HepG2 (cell line): ENCODE measurements around the gene GPC6. TPM values are rescaled to one million over a fixed set of nuclear protein-coding genes. Genes with fewer than 3 reads are reported as not detected.

Source experiments
- CBX2 ChIP-seq, 2 experiments: fragments of 200-600 bp in 1 of 2; sonication (generic); formaldehyde crosslinking in 1 of 2; IDR thresholded peaks; 2 replicates each; pipeline versions ENCODE4 v1.7.0 to v1.8.1; 2018 to 2022; ENCODE audit warnings: low read depth in 2 of 2, low read length in 1 of 2, mild to moderate bottlenecking in 1 of 2, missing genetic modification reagents in 1 of 2
- GATAD2A ChIP-seq: IDR thresholded peaks from 2 replicates; pipeline ENCODE4 v1.6.1; 2016
- GZF1 ChIP-seq: sonication (generic); formaldehyde crosslinking; IDR thresholded peaks from 2 replicates; pipeline ENCODE4 v1.5.1; 2020; ENCODE audit warnings: mild to moderate bottlenecking, missing genetic modification reagents
- HNRNPH1 ChIP-seq: fragments of 200-400 bp; formaldehyde crosslinking; optimal IDR thresholded peaks from 2 replicates; pipeline ENCODE3; 2017; ENCODE audit warnings: mild to moderate bottlenecking, low read depth, low read length
- JUN ChIP-seq: sonication (generic); formaldehyde crosslinking; IDR thresholded peaks from 2 replicates; pipeline ENCODE4 v1.4.0; 2020; ENCODE audit warnings: mild to moderate bottlenecking, missing genetic modification reagents
- KMT2A ChIP-seq: sonication (generic); formaldehyde crosslinking; IDR thresholded peaks from 2 replicates; pipeline ENCODE4 v1.4.0; 2020; ENCODE audit warnings: missing genetic modification reagents
- MXD1 ChIP-seq: sonication (generic); formaldehyde crosslinking; IDR thresholded peaks from 2 replicates; pipeline ENCODE4 v1.4.0; 2020; ENCODE audit warnings: mild to moderate bottlenecking, missing genetic modification reagents
- NFAT5 ChIP-seq: sonication (generic); formaldehyde crosslinking; IDR thresholded peaks from 2 replicates; pipeline ENCODE4 v1.4.0; 2020; ENCODE audit warnings: missing genetic modification reagents
- PBX2 ChIP-seq: IDR thresholded peaks from 2 replicates; pipeline ENCODE4 v1.6.1; 2016; ENCODE audit warnings: control low read depth
- POLR2AphosphoS2 ChIP-seq: IDR thresholded peaks from 2 replicates; pipeline ENCODE4 v1.6.1; 2011; ENCODE audit warnings: low read depth, low read length, improper control_type of control experiment
- SAP130 ChIP-seq: IDR thresholded peaks from 2 replicates; pipeline ENCODE4 v1.6.1; 2016; ENCODE audit warnings: low read depth
- SKIL ChIP-seq: sonication (generic); formaldehyde crosslinking; IDR thresholded peaks from 2 replicates; pipeline ENCODE4 v1.8.0; 2022; ENCODE audit warnings: missing genetic modification reagents, mild to moderate bottlenecking, moderate library complexity, borderline replicate concordance
- SOX6 ChIP-seq, 2 experiments: fragments of 450-650 bp in 1 of 2; sonication (generic) in 1 of 2; formaldehyde crosslinking in 1 of 2; IDR thresholded peaks; 2 replicates each; pipeline versions ENCODE4 v1.4.0 to v1.6.1; 2017 to 2020; ENCODE audit warnings: antibody characterized with exemption in 1 of 2, mild to moderate bottlenecking in 1 of 2, missing genetic modification reagents in 1 of 2
- ZNF530 ChIP-seq: sonication (generic); formaldehyde crosslinking; IDR thresholded peaks from 2 replicates; pipeline ENCODE4 v1.5.0; 2020; ENCODE audit warnings: low read depth, mild to moderate bottlenecking, missing genetic modification reagents
- ZNF552 ChIP-seq: sonication (generic); formaldehyde crosslinking; IDR thresholded peaks from 2 replicates; pipeline ENCODE4 v1.9.0; 2022; ENCODE audit warnings: missing genetic modification reagents, mild to moderate bottlenecking, borderline replicate concordance
- ZNF652 ChIP-seq: IDR thresholded peaks from 2 replicates; pipeline ENCODE4 v1.6.1; 2016; ENCODE audit warnings: low read depth, borderline replicate concordance
- polyA plus RNA-seq, 8 experiments: library from polyadenylated mRNA; depleted of rRNA in 3 of 8; stranded (reverse) in 7 of 8; unstranded in 1 of 8; fragments of >200 nt; fragmentation: Illumina TruSeq in 4 of 8; extraction: Trizol in 4 of 8; gene quantifications; 2 replicates each; pipeline versions ENCODE4 v1.2.1 to v1.2.3, GENCODE V29; 2011 to 2016; ENCODE audit warnings: low read depth in 4 of 8, missing spikeins in 1 of 8, mixed read lengths in 1 of 8; ENCODE audit not compliant: insufficient read depth in 1 of 8
- total RNA-seq, 5 experiments: library from RNA; depleted of rRNA; stranded (reverse); fragments of >200 nt; fragmentation: Illumina TruSeq; extraction: Trizol; gene quantifications; 2 replicates each; pipeline ENCODE4 v1.2.3, GENCODE V29; 2016; ENCODE audit warnings: low read depth in 1 of 5

GPC6 gene
- total and polyA plus RNA-seq, 2 of the 13 experiments (the other 11 are each of a cell fraction or from before 2014, with no cell fraction given), result 24.5 to 33.9 TPM

GRCh38 chr13:93226623-93227279, at the start of gene GPC6 (continued):
- TF ChIP-seq POLR2AphosphoS2, result no peak
- TF ChIP-seq NFAT5 (CRISPR knock-in tag), result no peak
- TF ChIP-seq SAP130, result peak; percentile 67
- no peak for TF ChIP-seq ZNF530 (CRISPR knock-in tag)
- no peak for TF ChIP-seq GZF1 (CRISPR knock-in tag)
- TF ChIP-seq HNRNPH1, result no peak
- TF ChIP-seq KMT2A (CRISPR knock-in tag), result 0 out of 2 replicates have a peak, but pooled peaks have one; percentile 45
- no peak for TF ChIP-seq SOX6 (IDR thresholded peaks at IDR 0.05)
- no peak; the same call in 1 of the 2 replicates for TF ChIP-seq SOX6 (CRISPR knock-in tag; IDR thresholded peaks at IDR 0.05)
- TF ChIP-seq SKIL (CRISPR knock-in tag), result peak; percentile 50; the same call in 1 of the 2 replicates
- no peak for TF ChIP-seq ZNF652
- peak; percentile 51 for TF ChIP-seq GATAD2A (CRISPR knock-in tag)
- no peak for TF ChIP-seq ZNF552 (CRISPR knock-in tag)
- TF ChIP-seq MXD1 (CRISPR knock-in tag), result no peak
- no peak for TF ChIP-seq CBX2 (IDR thresholded peaks at IDR 0.05; ENCODE audit: low read depth, low read length)
- no peak for TF ChIP-seq CBX2 (CRISPR knock-in tag; IDR thresholded peaks at IDR 0.05; ENCODE audit: low read depth)
- TF ChIP-seq PBX2 (CRISPR knock-in tag), result no peak
- no peak for TF ChIP-seq JUN
